Neural cell (in vitro differentiated cells): ENCODE measurements around the gene CHRD.

Source experiments
- EZH2 ChIP-seq: fragments of 200-600, 300-800 bp; shearing (Covaris generic), sonication (generic); IDR thresholded peaks from 2 replicates; pipeline ENCODE4 v1.6.1; 2014; ENCODE audit warnings: antibody characterized with exemption, low read length, borderline replicate concordance, mild to moderate bottlenecking; ENCODE audit not compliant: insufficient read depth, poor library complexity, severe bottlenecking
- TF ChIP-seq, protein P1 (sequence below): fragments of 450-650 bp; IDR thresholded peaks from 2 replicates; pipeline ENCODE4 v1.5.1; 2014; ENCODE audit warnings: antibody characterized with exemption, mild to moderate bottlenecking, moderate library complexity; ENCODE audit not compliant: poor library complexity, severe bottlenecking

DNA sequence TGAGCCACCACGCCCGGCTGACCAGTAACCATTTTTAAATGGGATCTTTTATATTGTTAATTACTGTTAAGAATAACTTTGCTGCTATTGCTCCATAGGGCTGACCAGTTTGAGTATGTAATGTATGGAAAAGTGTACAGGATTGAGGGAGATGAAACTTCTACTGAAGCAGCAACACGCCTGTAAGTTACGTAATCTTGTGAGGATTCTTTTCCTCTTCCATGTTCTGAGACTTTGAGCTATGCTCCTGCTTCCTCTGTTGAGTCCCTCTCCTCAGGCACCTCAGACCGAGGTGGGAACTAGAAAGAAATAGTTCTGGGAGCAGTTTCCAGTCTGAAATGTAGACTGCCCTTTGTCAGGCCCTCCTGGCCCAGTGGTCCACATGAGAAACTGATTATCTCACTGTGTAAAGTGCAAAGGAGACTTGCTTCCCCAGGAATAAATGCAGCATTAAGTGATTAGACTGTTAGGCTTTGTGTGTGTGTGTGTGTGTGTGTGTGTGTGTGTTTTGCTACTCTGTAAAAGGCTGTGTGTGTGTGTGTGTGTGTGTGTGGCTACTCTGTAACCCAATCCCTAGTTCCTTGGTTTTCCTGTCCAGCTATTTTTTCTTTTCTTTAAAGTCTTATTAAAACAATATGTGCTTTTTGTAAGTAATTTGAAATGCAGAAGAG is 13.1 kb upstream of the CHRD start:
- TF ChIP-seq, protein P1, sequence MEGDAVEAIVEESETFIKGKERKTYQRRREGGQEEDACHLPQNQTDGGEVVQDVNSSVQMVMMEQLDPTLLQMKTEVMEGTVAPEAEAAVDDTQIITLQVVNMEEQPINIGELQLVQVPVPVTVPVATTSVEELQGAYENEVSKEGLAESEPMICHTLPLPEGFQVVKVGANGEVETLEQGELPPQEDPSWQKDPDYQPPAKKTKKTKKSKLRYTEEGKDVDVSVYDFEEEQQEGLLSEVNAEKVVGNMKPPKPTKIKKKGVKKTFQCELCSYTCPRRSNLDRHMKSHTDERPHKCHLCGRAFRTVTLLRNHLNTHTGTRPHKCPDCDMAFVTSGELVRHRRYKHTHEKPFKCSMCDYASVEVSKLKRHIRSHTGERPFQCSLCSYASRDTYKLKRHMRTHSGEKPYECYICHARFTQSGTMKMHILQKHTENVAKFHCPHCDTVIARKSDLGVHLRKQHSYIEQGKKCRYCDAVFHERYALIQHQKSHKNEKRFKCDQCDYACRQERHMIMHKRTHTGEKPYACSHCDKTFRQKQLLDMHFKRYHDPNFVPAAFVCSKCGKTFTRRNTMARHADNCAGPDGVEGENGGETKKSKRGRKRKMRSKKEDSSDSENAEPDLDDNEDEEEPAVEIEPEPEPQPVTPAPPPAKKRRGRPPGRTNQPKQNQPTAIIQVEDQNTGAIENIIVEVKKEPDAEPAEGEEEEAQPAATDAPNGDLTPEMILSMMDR = no peak
- TF ChIP-seq EZH2 = no peak
